CD14-positive monocyte (primary cell): Measurements from ENCODE around the gene CCDC116. TPM values are rescaled to one million over a fixed set of nuclear protein-coding genes. Genes with fewer than 3 reads are reported as not detected.
A peak's percentile ranks its signal among the peaks of the same experiment; 100 is the strongest.

Experiments
- DNase-seq, 3 donors: peaks; one replicate each; pipeline ENCODE4 v3.0.0-alpha.2; 2011 to 2022
- H2AFZ ChIP-seq: 2 replicates; pipeline ENCODE4 v1.6.0; 2012; ENCODE audit warnings: mild to moderate bottlenecking, low read depth, low read length, inconsistent platforms; ENCODE audit not compliant: insufficient read depth, poor library complexity, severe bottlenecking
- H3K27ac ChIP-seq, 2 donors: 1 replicate in 1 of 2; 2 replicates in 1 of 2; pipeline ENCODE4 v1.5.1; 2012 to 2013; ENCODE audit warnings: low read length in 2 of 2, control low read depth in 1 of 2, inconsistent platforms in 1 of 2, low read depth in 1 of 2, mild to moderate bottlenecking in 1 of 2
- H3K27me3 ChIP-seq, 2 donors: one replicate each; pipeline versions ENCODE4 v1.6.0 to v1.6.1; 2011 to 2013; ENCODE audit warnings: low read length in 2 of 2; ENCODE audit not compliant: control insufficient read depth in 2 of 2, insufficient read depth in 2 of 2
- H3K36me3 ChIP-seq, 2 donors: replicated peaks in 1 of 2; 1 replicate in 1 of 2; 2 replicates in 1 of 2; pipeline versions ENCODE4 v1.5.1 to v1.6.1; 2012 to 2013; ENCODE audit warnings: low read length in 2 of 2, control low read depth in 1 of 2, inconsistent platforms in 1 of 2, mild to moderate bottlenecking in 1 of 2; ENCODE audit not compliant: insufficient read depth in 2 of 2, control insufficient read depth in 1 of 2
- H3K4me1 ChIP-seq, 2 donors: 1 replicate in 1 of 2; 2 replicates in 1 of 2; pipeline versions ENCODE4 v1.5.1 to v1.6.1; 2012 to 2013; ENCODE audit warnings: low read length in 2 of 2, control low read depth in 1 of 2, inconsistent platforms in 1 of 2, mild to moderate bottlenecking in 1 of 2, moderate library complexity in 1 of 2; ENCODE audit not compliant: insufficient read depth in 2 of 2, control insufficient read depth in 1 of 2
- H3K4me2 ChIP-seq: replicated peaks from 2 replicates; pipeline ENCODE3; 2012; ENCODE audit warnings: low read length, moderate library complexity, mild to moderate bottlenecking; ENCODE audit not compliant: poor library complexity, severe bottlenecking; ENCODE audit errors: extremely low read depth
- H3K4me3 ChIP-seq, 3 experiments: fragments of 200-600 bp in 1 of 3; sonication (generic) in 1 of 3; replicated peaks in 1 of 3; 1 replicate in 2 of 3; 2 replicates in 1 of 3; pipeline ENCODE4 v1.5.1; 2011 to 2013; ENCODE audit warnings: low read length in 3 of 3, mild to moderate bottlenecking in 3 of 3, control low read depth in 2 of 3, low read depth in 2 of 3, inconsistent platforms in 1 of 3, moderate library complexity in 1 of 3
- H3K79me2 ChIP-seq: 2 replicates; pipeline ENCODE4 v1.6.0; 2012; ENCODE audit warnings: mild to moderate bottlenecking, control low read depth, inconsistent platforms, low read length, moderate library complexity; ENCODE audit not compliant: insufficient read depth
- H3K9ac ChIP-seq: 2 replicates; pipeline ENCODE4 v1.6.0; 2017; ENCODE audit warnings: low read length, mild to moderate bottlenecking; ENCODE audit not compliant: insufficient read depth, poor library complexity, severe bottlenecking
- H3K9me3 ChIP-seq, 2 donors: replicated peaks in 1 of 2; 1 replicate in 1 of 2; 2 replicates in 1 of 2; pipeline versions ENCODE4 v1.5.1 to v1.6.1; 2012 to 2013; ENCODE audit warnings: low read length in 2 of 2, control low read depth in 1 of 2; ENCODE audit not compliant: control insufficient read depth in 1 of 2, insufficient read depth in 1 of 2
- H4K20me1 ChIP-seq: 2 replicates; pipeline ENCODE4 v1.6.0; 2012; ENCODE audit warnings: mild to moderate bottlenecking, low read length, control low read depth, moderate library complexity; ENCODE audit not compliant: insufficient read depth
- H3K27ac Mint-ChIP-seq, 7 donors: one replicate each; pipeline ENCODE4 v1.8.0; 2020; ENCODE audit warnings: mild to moderate bottlenecking in 7 of 7, mixed read lengths in 7 of 7, moderate library complexity in 6 of 7, inconsistent platforms in 2 of 7
- H3K27me3 Mint-ChIP-seq, 3 donors: one replicate each; pipeline ENCODE4 v1.8.0; 2021 to 2022; ENCODE audit warnings: low read depth in 3 of 3, mild to moderate bottlenecking in 3 of 3, mixed read lengths in 3 of 3, moderate library complexity in 3 of 3, inconsistent platforms in 1 of 3
- H3K36me3 Mint-ChIP-seq, 2 donors: one replicate each; pipeline ENCODE4 v1.8.0; 2020; ENCODE audit warnings: mixed read lengths in 2 of 2, inconsistent platforms in 1 of 2, mild to moderate bottlenecking in 1 of 2
- H3K4me1 Mint-ChIP-seq: one replicate; pipeline ENCODE4 v1.8.0; 2020; ENCODE audit warnings: mild to moderate bottlenecking, mixed read lengths
- H3K4me3 Mint-ChIP-seq, 2 donors: one replicate each; pipeline ENCODE4 v1.8.0; 2020; ENCODE audit warnings: mild to moderate bottlenecking in 2 of 2, mixed read lengths in 2 of 2, moderate library complexity in 1 of 2
- H3K9me3 Mint-ChIP-seq, 7 donors: one replicate each; pipeline ENCODE4 v1.8.0; 2020 to 2022; ENCODE audit warnings: mixed read lengths in 7 of 7, mild to moderate bottlenecking in 6 of 7, moderate library complexity in 6 of 7, inconsistent platforms in 2 of 7
- WGBS: methylation state at CpG from one replicate; pipeline ENCODE4 v1.1.5; 2013; ENCODE audit warnings: missing lambda C conversion rate; ENCODE audit not compliant: insufficient coverage; 5-methylcytosine and 5-hydroxymethylcytosine counted together
- intact Hi-C, 2 donors: fragments of 100-400 bp; cut with micrococcal nuclease; formaldehyde crosslinking; loops; one replicate each; pipeline versions ENCODE4 v1.15.0 to v1.15.1; 2023
- polyA plus RNA-seq, 3 donors: library from polyadenylated mRNA; depleted of rRNA in 1 of 3; unstranded in 2 of 3; stranded (reverse) in 1 of 3; fragments of 300-500 nt in 2 of 3; fragments of >200 nt in 1 of 3; fragmentation: Illumina TruSeq in 2 of 3; gene quantifications; 1 replicate in 2 of 3; 2 replicates in 1 of 3; pipeline ENCODE4 v1.2.3, GENCODE V29; 2012 to 2021
- TF ChIP-seq, protein P1 (sequence below): fragments of 200-600 bp; IDR thresholded peaks from one replicate; pipeline ENCODE4 v1.8.0; 2022; ENCODE audit warnings: antibody characterized with exemption, mild to moderate bottlenecking

Gene CCDC116
- polyA plus RNA-seq, 3 donors = 0.21 TPM; not detected in 2

DNA sequence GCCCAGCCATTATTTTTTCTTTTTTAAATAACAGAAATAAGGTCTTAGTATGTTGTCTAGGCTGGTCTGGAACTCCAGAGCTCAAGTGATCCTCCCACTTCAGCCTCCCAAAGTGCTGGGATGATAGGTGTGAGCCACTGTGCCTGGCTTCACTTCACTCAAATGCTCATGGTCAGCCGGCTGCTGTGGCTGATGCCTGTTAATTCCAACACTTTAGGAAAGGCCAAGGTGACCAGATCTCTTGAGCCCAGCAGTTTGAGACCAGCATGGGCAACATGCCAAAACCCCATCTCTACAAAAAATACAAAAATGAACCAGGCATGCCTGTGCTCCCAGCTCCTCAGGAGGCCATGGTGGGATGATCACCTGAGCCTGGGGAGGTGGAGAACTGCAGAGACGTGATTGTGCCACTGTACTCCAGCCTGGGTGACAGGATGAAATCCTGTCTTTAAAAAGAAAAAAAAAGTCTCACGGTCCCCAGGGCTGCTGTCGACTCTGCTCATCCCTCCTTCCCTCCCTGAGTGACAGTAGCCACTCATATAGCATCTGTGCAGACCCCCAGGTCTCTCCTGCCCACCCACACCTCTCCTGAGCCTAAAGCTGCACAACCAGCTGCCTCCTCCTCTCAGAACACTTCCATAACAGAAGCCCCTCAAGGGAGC lies 6.4 kb upstream of the CCDC116 start:
- no peaks in the 10 kb centered on the region for H3K9me3 ChIP-seq
- TF ChIP-seq, protein P1, sequence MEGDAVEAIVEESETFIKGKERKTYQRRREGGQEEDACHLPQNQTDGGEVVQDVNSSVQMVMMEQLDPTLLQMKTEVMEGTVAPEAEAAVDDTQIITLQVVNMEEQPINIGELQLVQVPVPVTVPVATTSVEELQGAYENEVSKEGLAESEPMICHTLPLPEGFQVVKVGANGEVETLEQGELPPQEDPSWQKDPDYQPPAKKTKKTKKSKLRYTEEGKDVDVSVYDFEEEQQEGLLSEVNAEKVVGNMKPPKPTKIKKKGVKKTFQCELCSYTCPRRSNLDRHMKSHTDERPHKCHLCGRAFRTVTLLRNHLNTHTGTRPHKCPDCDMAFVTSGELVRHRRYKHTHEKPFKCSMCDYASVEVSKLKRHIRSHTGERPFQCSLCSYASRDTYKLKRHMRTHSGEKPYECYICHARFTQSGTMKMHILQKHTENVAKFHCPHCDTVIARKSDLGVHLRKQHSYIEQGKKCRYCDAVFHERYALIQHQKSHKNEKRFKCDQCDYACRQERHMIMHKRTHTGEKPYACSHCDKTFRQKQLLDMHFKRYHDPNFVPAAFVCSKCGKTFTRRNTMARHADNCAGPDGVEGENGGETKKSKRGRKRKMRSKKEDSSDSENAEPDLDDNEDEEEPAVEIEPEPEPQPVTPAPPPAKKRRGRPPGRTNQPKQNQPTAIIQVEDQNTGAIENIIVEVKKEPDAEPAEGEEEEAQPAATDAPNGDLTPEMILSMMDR = no peak
- WGBS = 94% methylated on average over 3 of the region's 4 CpGs
- H3K4me2 ChIP-seq = no peak overlapping the region
- H3K9ac ChIP-seq = no peak overlapping the region
- H3K27me3 Mint-ChIP-seq = no peaks in the 10 kb centered on the region
- H3K36me3 ChIP-seq = peaks cover 17 to 37% of the 10 kb centered on the region in 2 donors
- peaks cover 18 to 43% of the 10 kb centered on the region in 2 donors for H3K36me3 Mint-ChIP-seq
- no peak overlapping the region for H3K4me3 Mint-ChIP-seq
- H4K20me1 ChIP-seq = peaks cover 82% of the 10 kb centered on the region
- H3K79me2 ChIP-seq = peaks cover 80% of the 10 kb centered on the region
- peak overlapping the region in 4 of 7 donors; percentile 41 to 69 (median 65) for H3K27ac Mint-ChIP-seq
- intact Hi-C loops = no loop called here
- no peaks in the 10 kb centered on the region for H3K27me3 ChIP-seq
- no peaks in the 10 kb centered on the region for H3K9me3 Mint-ChIP-seq
- DNase-seq = no peak
- H3K4me1 Mint-ChIP-seq = peaks cover 54% of the 10 kb centered on the region
- no peak overlapping the region for H3K4me3 ChIP-seq
- no peak overlapping the region for H2AFZ ChIP-seq
- H3K4me1 ChIP-seq = peaks cover 39 to 64% of the 10 kb centered on the region in 2 donors
- H3K27ac ChIP-seq = peak overlapping the region in 1 of 2 donors; percentile 24

DNA sequence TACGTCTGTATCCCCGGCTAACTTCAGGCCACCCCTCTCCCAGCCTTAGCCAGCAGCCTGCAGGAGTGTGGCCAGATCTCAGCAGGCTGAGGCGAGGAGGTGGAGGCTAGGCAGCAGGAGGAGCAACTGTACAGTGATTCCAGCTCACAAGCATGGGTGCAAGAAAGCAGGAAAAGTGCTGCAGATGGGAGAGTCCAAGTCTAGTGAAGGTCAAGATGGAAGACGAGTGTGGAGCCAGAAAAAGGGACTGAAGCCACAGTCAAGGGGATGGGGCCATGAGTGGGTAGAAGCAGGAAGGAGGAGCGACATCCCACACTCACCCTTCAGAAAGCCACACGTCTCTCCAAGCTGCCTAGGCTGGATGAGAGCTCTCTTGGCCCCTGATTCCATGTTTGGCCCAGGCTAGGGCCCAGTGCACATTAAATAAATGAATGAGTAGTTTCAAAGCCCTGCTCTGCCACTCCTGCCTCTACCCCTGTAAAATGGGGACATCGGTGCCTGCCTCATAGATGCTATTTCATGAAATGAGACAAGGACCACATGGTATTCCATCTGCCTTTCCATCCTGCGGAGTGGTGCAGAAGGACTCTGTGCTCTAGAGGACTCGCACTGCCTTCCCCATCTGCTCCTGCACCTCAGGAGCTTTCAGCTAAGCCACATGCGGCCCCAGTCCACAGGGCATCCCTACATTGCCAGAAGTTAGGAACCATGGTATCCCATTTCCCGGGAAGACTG lies 5.7 kb upstream of the CCDC116 start:
- no peak overlapping the region for H3K9ac ChIP-seq
- no peak overlapping the region for H2AFZ ChIP-seq
- no peak overlapping the region for H3K4me3 ChIP-seq
- Mint-ChIP-seq H3K4me3 (no peak overlapping the region), H3K27me3 (no peaks in the 10 kb centered on the region), H3K36me3 (peaks cover 18 to 43% of the 10 kb centered on the region in 2 donors), H3K27ac (peak overlapping the region in 3 of 7 donors; percentile 55 to 67 (median 63)), H3K4me1 (peaks cover 49% of the 10 kb centered on the region), H3K9me3 (no peaks in the 10 kb centered on the region)
- H3K27me3 ChIP-seq = no peaks in the 10 kb centered on the region
- H3K4me1 ChIP-seq = peaks cover 34 to 57% of the 10 kb centered on the region in 2 donors
- peaks cover 17 to 37% of the 10 kb centered on the region in 2 donors for H3K36me3 ChIP-seq
- peak overlapping the region in 1 of 2 donors; percentile 22 for H3K27ac ChIP-seq
- WGBS = 98% methylated on average over 5 of the region's 11 CpGs
- H4K20me1 ChIP-seq = peaks cover 76% of the 10 kb centered on the region
- no peak overlapping the region for H3K4me2 ChIP-seq
- TF ChIP-seq, protein P1 = no peak
- H3K79me2 ChIP-seq = peaks cover 78% of the 10 kb centered on the region
- no peaks in the 10 kb centered on the region for H3K9me3 ChIP-seq
- DNase-seq = no peak
- intact Hi-C loops = no loop called here
